ENCODE data around the gene PPIL6. TPM values are rescaled to one million over a fixed set of nuclear protein-coding genes. Genes with fewer than 3 reads are reported as not detected.

PPIL6 gene
- total RNA-seq, 1 donor from 2014 or later: 8.4 TPM

DNA sequence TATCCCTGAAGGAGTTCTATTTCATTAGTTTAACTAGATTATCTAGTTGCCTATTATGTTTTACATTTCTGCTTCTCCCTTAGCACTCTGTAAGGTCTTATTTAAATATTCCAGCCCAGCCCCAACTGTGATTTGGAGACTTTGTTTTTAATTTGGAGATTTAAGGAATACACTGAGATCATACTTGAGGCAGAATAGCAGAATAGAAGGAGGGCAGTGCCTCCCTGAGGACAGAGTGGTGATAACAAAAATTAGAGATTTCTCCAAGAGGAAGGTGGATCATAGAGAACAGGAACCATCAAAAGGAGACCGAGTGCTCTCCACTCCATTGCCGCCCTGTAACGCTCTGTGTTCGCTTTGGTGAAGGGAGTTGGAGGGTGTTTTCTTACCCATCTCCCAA, 43.4 kb downstream of the PPIL6 start:
- no peak for TF ChIP-seq CTCF (IDR thresholded peaks at IDR 0.05; ENCODE audit: insufficient read depth, low read length, severe bottlenecking)
- no peak for DNase-seq (ENCODE audit: low read depth)
- no peak overlapping the region for H3K4me3 ChIP-seq (ENCODE audit: low read depth, low read length)
- H3K36me3 ChIP-seq (ENCODE audit: control insufficient read depth, insufficient read depth, low read length): no peaks in the 10 kb centered on the region
- H3K27me3 ChIP-seq (ENCODE audit: control insufficient read depth, insufficient read depth, low read length): no peaks in the 10 kb centered on the region
- FAIRE-seq: no peak

DNA sequence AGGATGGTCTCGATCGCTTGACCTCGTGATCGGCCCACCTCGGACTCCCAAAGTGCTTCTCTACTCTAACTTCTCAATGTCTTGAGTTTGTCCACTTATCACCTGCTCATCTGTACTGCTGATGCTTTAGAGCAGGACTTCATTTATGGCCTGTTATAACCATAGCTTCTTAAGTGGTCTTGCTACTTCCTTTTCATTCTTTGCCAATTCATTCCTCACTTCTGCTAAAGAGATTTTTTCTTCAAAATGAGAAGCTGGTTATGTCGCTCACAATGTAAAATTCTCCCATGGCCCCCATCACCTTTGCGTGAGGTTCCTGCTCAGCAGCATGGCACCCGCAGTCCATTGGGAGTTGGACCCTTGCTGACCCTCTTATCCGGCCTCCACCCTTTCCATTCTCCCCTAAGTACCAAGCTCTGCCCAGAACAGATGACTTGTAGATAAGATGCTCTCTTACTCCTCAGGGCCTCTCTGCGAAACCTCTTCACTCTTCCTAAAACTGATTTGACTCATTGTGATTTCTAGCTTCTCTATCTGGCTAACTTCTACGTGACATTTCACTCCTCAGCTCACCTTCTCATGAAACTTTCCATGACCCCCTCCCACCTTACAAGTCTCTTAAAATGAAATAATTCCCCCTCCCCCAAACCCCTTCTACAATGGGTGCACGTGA, 44.2 kb downstream of the PPIL6 start:
- TF ChIP-seq CTCF (IDR thresholded peaks at IDR 0.05; ENCODE audit: insufficient read depth, low read length, severe bottlenecking): no peak
- Histone ChIP-seq H3K36me3 (ENCODE audit: control insufficient read depth, insufficient read depth, low read length) (no peaks in the 10 kb centered on the region), H3K4me3 (ENCODE audit: low read depth, low read length) (no peak overlapping the region), H3K27me3 (ENCODE audit: control insufficient read depth, insufficient read depth, low read length) (no peaks in the 10 kb centered on the region)
- DNase-seq (ENCODE audit: low read depth) (no peak), FAIRE-seq (no peak)

DNA sequence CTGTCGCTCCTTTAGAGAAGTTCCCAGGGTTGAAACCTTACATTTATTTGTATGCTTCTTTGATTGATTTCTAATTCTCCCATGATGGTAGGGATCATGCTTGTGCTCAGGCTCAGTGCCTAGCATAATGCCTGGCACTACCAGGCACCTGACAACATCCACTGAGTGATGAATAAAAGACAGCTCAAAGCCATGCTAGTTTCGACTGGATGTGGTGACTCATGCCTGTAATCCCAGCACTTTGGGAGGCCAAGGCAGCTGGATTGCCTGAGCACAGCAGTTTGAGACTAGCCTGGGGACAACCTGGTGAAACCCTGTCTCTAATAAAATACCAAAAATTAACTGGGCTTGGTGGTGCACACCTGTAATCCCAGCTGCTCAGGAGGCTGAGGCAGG, 46.5 kb downstream of the PPIL6 start:
- H3K36me3 ChIP-seq (ENCODE audit: control insufficient read depth, insufficient read depth, low read length): no peaks in the 10 kb centered on the region
- no peak for TF ChIP-seq CTCF (IDR thresholded peaks at IDR 0.05; ENCODE audit: insufficient read depth, low read length, severe bottlenecking)
- H3K27me3 ChIP-seq (ENCODE audit: control insufficient read depth, insufficient read depth, low read length): no peaks in the 10 kb centered on the region
- peak; percentile 50 for FAIRE-seq
- DNase-seq (ENCODE audit: low read depth): peak; percentile 85
- no peak overlapping the region for H3K4me3 ChIP-seq (ENCODE audit: low read depth, low read length)

DNA sequence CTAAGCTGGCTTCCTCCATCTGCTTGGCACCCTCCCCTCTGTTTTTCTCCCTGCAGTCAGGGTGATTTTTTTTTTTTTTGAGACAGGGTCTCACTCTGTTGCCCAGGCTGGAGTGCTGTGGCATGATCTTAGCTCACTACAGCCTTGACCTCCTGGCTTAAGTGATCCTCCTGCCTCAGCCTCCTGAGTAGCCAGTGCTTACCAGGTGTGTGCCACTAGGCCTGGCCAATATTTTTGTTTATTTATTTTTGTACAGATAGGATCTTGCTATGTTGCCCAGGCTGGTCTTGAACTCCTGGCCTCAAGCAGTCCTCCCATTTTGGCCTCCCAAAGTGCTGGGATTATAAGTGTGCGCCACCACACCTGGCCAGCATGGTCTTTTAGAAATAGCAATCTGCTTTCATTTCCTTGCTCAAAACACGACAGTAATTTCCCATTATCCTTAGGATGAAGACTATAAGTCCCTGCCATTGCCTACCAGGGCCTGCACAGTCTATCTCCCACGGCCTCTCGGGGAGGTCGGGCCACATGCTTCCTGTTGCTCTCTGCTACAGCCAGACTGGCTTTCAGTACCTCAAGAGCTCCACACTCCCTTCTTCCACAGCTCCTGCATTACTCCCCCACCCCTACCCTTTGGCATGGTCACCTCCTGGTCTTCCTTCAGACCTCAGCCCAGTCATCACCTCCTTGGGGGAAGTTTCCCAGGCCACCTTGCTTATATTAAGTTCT, 47.1 kb downstream of the PPIL6 start:
- no peak overlapping the region for H3K4me3 ChIP-seq (ENCODE audit: low read depth, low read length)
- H3K27me3 ChIP-seq (ENCODE audit: control insufficient read depth, insufficient read depth, low read length): no peaks in the 10 kb centered on the region
- no peak for TF ChIP-seq CTCF (IDR thresholded peaks at IDR 0.05; ENCODE audit: insufficient read depth, low read length, severe bottlenecking)
- FAIRE-seq (no peak), DNase-seq (ENCODE audit: low read depth) (no peak)
- no peaks in the 10 kb centered on the region for H3K36me3 ChIP-seq (ENCODE audit: control insufficient read depth, insufficient read depth, low read length)

- no peak for FAIRE-seq
- no peak overlapping the region for H3K4me3 ChIP-seq (ENCODE audit: low read depth, low read length)
- no peaks in the 10 kb centered on the region for H3K27me3 ChIP-seq (ENCODE audit: control insufficient read depth, insufficient read depth, low read length)
- TF ChIP-seq CTCF (IDR thresholded peaks at IDR 0.05; ENCODE audit: insufficient read depth, low read length, severe bottlenecking): no peak
- peak; percentile 82 for DNase-seq (ENCODE audit: low read depth)
- no peaks in the 10 kb centered on the region for H3K36me3 ChIP-seq (ENCODE audit: control insufficient read depth, insufficient read depth, low read length)
Observed at GRCh38 chr6:109389650-109390274, 50.7 kb downstream of the PPIL6 start.
